Measurements from ENCODE around the gene SUCLG2.

DNA sequence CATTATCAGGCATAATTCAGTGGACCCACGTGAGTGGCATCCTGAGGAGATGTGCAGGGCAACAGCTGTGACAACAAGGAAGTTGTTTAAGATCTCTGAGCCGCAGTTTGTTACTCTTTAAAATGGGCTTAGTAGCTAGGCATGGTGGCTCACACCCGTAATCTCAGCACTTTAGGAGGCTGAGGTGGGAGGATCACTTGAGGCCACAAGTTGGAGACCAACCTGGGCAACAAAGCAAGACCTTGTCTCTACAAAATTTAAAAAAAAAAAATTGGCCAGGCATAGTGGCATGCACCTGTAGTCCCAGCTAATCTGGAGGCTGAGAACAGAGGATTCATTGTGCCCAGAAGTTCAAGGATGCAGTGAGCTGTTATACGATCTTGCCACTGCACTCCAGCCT lies 12.2 kb downstream of the SUCLG2 start:
- TF ChIP-seq, protein P1, sequence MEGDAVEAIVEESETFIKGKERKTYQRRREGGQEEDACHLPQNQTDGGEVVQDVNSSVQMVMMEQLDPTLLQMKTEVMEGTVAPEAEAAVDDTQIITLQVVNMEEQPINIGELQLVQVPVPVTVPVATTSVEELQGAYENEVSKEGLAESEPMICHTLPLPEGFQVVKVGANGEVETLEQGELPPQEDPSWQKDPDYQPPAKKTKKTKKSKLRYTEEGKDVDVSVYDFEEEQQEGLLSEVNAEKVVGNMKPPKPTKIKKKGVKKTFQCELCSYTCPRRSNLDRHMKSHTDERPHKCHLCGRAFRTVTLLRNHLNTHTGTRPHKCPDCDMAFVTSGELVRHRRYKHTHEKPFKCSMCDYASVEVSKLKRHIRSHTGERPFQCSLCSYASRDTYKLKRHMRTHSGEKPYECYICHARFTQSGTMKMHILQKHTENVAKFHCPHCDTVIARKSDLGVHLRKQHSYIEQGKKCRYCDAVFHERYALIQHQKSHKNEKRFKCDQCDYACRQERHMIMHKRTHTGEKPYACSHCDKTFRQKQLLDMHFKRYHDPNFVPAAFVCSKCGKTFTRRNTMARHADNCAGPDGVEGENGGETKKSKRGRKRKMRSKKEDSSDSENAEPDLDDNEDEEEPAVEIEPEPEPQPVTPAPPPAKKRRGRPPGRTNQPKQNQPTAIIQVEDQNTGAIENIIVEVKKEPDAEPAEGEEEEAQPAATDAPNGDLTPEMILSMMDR (IDR thresholded peaks at IDR 0.05): no peak
- no peak for TF ChIP-seq EZH2 (IDR thresholded peaks at IDR 0.05)
